LNCAP (cell line): Measurements from ENCODE around the gene ERC1.

Experiments used
- TF ChIP-seq, protein P1 (sequence below): fragments of 450-650 bp; IDR thresholded peaks from 2 replicates; pipeline ENCODE4 v1.5.1; 2017; ENCODE audit warnings: mild to moderate bottlenecking

ERC1 gene

DNA sequence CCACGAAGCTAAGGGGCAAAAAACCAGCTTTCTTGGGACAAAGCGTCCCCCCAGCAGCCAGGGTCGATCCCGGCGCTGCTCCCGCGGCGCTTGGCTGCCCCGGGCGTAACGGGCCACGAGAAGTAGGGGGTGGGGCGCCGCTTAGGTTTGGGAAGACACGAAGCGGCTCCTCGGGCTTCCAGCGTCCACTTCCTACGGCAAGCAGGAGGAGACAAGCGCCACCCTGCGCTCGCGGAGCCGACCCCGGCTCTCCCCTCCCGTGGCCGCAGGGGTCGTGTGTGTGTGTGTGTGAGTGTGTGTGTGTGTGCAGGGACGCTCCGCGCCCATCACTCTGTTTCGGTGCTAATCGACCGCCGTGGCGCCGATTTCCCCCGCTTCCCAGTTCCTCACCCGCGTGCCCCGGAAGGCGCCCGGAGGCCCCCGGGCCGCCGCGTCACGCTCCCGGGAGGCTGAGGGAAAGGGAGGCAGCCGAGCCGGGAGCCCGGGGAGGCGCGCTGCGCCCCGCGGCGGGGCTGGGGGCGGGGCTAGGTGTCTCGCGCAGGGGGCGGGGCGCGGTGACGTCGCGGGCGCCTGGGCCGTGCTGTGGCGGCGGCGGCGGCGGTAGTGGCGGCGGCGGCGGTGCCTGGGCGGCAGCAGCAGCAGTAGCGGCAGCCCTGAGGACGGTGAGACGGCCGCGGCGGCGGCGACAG lies at the start of gene ERC1:
Gene ERC1, plus strand, starts transcription at position 563 of the 689 bp plus-strand sequence. CDS start 36,681 bp downstream, outside the sequence.
- TF ChIP-seq, protein P1, sequence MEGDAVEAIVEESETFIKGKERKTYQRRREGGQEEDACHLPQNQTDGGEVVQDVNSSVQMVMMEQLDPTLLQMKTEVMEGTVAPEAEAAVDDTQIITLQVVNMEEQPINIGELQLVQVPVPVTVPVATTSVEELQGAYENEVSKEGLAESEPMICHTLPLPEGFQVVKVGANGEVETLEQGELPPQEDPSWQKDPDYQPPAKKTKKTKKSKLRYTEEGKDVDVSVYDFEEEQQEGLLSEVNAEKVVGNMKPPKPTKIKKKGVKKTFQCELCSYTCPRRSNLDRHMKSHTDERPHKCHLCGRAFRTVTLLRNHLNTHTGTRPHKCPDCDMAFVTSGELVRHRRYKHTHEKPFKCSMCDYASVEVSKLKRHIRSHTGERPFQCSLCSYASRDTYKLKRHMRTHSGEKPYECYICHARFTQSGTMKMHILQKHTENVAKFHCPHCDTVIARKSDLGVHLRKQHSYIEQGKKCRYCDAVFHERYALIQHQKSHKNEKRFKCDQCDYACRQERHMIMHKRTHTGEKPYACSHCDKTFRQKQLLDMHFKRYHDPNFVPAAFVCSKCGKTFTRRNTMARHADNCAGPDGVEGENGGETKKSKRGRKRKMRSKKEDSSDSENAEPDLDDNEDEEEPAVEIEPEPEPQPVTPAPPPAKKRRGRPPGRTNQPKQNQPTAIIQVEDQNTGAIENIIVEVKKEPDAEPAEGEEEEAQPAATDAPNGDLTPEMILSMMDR: no peak

DNA sequence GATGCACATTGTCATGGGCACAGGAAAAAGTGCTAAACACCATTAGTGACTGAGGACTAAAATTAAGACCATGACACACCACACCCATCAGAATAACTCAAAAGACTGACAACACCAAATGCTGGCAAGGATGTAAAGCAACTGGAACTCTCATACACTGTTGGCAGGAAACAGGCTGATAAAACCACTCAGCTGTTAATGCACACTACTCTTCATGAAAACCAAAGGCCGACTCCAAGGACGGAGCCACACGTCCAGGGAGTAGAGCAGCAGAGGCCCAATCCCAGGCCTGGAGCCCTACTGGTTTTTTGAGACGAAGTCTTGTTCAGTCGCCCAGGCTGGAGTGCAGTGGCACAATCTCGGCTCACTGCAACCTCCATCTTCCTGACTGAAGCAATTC lies 48.0 kb upstream of the ERC1 start:
- TF ChIP-seq, protein P1: no peak

DNA sequence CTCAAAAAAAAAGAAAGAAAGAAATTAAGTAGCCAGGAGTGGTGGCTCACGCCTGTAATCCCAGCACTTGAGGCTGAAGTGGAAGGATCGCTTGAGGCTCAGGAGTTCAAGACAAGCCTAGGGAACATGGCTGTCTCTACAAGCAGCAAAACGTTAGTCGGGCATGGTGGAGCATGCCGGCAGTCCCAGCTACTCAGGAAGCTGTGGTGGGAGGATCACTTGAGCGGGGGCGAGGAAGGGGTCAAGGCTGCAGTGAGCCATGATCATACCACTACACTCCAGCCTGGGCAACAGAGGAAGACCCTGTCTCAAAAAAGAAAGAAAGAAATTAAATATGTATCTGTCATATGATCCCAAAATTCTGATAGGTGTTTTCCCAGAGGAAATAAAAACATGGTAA lies 46.8 kb upstream of the ERC1 start:
- TF ChIP-seq, protein P1: no peak

DNA sequence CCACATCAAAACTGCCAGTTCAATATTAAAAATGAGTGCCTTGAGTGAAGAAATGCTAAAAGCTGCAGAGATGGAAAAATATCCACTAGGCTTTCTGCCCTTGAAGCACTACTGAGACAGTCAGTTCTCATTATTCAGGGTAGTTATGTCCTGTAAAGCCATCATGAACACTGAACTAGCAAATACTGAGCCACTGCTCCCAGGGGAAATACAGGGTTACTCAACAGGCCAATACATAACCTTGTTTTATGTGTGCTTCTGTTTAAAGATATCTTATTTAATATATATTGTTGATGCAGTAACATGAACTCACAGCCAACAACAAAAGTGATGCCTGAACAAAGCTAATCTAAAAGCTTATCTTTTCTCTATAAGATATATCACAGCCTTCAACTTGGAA lies 44.8 kb upstream of the ERC1 start:
- TF ChIP-seq, protein P1: no peak

DNA sequence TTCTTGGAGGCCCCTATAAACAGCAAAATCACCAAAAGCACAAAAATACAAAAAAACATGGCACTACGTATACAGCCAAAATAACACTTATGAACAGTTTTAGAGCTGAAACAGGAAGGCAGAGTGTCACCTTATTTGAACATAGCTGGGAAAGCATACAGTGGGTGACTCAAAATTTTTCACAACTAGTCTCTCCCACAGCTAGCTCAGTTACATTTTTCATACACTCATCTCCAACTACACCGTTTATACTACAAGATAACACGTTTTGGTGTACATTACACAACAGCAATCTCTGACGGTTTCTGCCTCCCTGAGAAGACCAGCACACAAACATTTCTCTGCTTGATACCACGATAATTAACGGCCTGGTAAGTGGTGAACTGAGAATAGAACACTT lies 44.4 kb upstream of the ERC1 start:
- TF ChIP-seq, protein P1: no peak

DNA sequence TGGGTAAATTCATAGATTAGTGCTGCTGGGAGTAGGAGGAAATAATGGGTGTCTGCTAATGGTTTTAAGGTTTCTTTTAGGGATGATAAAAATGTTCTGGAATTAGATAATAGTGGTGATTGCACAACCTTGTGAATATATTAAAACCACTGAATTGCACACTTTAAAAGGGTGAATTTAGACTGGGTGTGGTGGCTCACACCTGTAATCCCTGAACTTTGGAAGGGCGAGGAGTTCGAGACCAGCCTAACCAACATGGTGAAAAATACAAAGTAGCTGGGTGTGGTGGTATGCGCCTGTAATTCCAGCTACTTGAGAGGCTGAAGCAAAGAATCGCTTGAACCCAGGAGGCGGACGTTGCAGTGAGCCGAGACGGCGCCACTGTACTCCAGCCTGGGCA lies 42.8 kb upstream of the ERC1 start:
- TF ChIP-seq, protein P1: no peak

DNA sequence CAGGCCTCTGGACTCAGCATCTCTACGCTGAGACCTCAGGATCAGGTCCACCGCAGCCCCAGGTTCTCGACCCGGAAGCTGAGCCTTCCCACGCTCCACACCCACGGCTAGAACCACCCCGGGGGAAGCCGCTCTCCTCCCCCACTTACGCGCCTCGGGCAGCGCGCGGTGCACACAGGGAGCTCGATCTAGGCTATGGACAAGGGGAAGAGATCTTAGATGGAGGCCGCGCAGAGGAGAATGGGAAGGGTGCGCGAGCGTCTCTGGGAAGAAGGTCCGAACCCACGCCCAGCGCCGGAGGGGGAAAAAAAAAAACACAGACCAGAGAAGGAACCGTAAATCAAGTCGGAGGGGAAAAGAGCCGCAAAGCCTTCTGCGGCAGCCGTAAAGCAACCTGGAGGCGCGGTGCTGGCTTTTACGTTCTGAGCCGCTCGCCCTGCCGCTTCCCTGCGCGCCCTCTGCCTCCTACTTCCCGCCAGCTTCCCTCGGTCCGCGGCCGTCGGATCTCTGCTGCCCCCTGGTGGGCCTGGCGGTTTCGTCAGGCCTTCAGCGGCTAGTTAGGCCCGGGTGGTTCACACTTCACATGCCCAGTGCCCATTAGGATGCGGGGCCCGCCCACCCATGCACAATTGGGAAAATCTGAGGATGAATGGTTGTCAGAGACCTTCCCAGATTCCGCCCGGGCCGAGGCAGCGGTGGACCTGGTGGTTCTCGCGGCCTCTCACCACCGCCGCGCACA lies 41.4 kb upstream of the ERC1 start, which contains the start of gene RAD52:
Gene RAD52, minus strand, starts transcription at position 242 of the 739 bp plus-strand sequence. CDS start 16,636 bp downstream, outside the sequence.
- TF ChIP-seq, protein P1: peak; percentile 97
